Erythroblast (primary cell): ENCODE results near the gene A2ML1.

ENCODE experiments used
- GATA1 ChIP-seq: IDR thresholded peaks from 2 replicates; pipeline ENCODE4 v1.6.1; 2011; ENCODE audit warnings: low read depth, mild to moderate bottlenecking, control low read depth, low read length, moderate library complexity
- POLR2A ChIP-seq: IDR thresholded peaks from 2 replicates; pipeline ENCODE4 v1.6.1; 2011; ENCODE audit warnings: mild to moderate bottlenecking, low read length

GRCh38 chr12:8849876-8850275, 27.5 kb downstream of the A2ML1 start:
- no peak for TF ChIP-seq POLR2A
- no peak for TF ChIP-seq GATA1
